GM21529 (cell line): ENCODE data around the gene RGS14.
"Not testable (repeated sequence)": the region's sequence is repeated elsewhere in the genome, so short reads cannot be mapped to it uniquely, and the experiment has no call there.

Source experiments
- ATAC-seq: cut with Tn5 transposase; IDR thresholded peaks from one replicate; pipeline ENCODE4 v1.9.1; 2021; ENCODE audit not compliant: unreplicated experiment

The RGS14 gene

GRCh38 chr5:177327539-177328522 is 29.9 kb upstream of the RGS14 start:
- no peak for ATAC-seq

DNA sequence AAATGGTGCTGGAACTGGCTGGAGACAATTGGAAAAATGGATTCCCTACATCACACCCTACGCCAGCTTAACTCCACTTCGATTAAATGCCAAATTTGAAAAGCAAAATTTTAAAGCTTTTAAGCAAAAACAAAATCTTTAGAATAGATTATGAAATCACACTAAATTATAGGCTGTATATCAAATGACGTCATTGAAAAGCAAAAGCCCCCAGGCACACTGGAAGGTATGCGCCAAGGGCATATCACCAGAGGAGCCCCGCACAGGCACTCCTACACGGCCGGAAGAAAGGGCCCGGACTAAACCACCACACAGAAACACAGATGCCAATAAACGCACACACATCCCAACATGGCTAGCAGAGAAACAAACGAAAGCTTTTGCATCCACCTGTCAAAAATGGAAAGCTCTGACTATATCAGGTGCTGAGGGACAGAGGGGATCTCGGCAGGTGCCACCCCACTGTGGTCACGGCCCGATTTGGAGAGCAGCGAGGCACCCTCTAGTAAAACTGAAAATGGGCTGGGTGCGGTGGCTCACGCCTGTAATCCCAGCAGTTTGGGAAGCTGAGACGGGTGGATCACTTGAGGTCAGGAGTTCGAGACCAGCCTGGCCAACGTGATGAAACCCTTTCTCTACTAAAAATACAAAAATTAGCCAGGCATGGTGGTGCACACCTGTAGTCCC is 29.0 kb upstream of the RGS14 start:
- ATAC-seq = no peak

DNA sequence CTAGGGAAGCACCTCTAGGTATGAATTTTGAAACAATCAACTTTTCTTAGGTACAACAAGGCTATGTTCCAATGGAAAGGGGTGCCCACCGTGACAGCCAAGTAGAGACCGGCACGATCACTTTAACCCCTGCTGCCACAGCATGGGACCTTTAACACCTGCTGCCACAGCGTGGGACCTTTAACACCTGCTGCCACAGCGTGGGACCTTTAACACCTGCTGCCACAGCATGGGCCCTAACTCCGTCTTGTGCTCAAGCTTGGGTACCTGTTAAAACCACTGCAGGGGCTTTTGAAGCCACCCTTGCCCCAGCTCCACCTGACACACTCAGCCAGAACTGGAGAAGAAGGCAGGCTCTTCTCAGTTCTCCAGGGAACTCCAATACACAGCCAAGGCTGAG is 27.8 kb upstream of the RGS14 start:
- no peak for ATAC-seq

DNA sequence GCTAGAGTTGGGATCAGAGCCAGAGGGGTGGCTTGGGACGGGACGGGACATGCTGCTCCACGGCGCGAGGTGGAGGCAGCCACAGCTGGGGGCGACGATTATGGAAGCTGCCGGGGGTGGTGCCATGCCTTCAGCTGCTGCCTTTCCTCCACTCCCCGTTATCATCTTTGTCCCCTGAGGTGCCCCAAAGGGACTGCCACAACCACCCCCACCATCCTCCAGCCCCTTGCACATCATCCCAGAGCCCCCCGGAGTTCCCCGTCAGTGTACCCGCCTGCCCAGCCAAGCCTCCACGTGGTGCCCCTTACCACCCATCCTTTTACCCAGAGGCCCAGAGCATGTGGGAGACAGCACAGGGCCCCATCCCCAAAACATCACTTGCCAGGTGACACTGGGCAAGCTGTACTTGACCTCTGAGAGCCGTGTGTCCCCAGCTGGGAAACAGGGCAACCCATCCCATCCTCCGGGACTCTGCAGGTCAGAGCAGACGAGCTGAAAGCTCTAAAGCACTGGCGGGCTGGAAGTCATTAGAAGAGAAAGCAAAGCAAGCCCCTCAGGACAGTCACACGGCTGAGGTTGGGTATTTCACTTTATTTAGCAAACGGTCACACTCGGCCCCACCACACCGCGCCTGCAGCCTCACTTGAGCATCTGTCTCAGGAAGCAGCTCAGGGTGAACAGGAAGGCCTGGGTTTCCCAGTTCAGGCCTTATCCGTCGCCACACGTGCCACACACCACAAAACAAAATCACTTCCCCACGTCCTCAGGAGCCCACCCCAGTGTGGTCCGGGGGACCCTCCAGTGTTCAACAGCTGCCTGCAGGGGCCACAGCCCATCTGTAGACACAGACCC is 26.5 kb upstream of the RGS14 start:
- no peak for ATAC-seq

DNA sequence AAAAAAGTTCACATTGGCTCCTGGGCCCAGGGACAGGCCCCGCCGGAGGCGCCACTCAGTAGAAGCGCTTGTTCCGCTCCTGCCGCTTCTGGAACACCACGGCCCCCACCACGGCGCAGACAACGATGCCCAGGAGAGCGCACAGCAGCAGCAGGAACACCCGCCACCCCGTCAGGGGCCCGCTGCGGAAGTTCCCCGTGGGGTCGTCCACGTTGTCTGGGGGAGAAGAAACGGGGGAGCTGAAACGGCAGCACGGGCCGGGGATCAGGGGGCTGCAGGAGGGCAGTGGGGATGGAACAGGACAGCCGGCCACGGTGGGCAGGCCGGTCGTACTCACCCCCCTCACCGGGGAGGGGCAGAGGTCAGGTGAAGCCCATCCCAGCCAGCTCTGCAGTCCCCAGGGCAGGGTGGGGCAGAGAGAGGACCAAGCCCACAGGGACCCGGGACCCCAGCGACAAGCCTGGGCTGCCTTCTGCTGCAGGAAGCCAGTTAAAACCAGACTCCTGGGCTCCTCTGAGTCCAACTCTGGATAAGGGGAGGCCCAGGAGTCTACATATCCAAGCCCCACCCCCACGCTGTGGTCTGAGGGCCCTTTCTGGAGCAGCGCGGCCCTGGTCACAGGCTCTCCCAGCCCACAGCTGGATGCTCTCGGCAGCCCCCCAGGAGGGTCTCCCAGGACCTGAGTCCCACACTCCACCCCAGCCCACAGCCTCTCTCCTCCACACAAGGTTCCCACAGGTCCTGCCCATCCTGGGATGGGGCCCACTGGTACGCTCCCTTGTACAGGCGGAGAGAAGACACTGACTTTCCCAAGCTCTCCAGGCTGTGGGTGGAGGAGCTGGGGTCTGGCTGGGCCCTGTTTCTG is 25.5 kb upstream of the RGS14 start:
- ATAC-seq = no peak

GRCh38 chr5:177332896-177333260 is 24.8 kb upstream of the RGS14 start:
- ATAC-seq = no peak

DNA sequence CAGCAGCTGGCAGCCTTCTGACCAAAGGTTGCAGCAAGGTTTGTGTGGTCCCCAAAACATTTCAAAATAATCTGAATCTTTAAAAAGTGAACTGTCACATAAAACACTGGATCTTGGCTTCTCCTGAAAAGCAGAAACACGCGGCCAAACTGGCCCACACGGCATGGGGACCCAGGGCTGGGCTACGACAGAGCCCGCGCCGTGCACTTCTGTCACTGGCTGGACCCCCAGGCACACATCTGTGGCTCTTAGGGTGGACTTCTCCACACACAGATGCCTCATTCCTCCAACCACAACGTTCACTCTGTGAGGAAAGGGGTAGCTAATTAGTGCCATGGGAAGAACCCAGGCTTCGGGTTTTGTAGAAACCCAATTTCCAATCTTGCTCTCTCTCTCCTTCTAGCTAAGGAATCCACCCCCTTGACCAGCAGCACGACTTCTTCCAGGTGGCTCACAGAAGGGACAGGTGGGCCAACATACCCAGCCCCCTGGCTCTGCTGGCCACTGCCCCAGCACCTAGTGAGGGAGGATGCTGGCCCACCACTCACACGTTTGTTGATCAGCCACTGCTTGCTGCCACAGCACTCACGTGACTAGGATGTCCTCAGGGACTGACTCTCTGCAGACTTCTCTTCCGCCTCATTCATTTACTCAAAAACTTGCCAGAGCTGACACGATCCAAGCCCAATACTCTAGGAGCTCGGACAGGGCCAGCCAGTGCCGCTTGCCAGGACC is 24.1 kb upstream of the RGS14 start:
- ATAC-seq = no peak

DNA sequence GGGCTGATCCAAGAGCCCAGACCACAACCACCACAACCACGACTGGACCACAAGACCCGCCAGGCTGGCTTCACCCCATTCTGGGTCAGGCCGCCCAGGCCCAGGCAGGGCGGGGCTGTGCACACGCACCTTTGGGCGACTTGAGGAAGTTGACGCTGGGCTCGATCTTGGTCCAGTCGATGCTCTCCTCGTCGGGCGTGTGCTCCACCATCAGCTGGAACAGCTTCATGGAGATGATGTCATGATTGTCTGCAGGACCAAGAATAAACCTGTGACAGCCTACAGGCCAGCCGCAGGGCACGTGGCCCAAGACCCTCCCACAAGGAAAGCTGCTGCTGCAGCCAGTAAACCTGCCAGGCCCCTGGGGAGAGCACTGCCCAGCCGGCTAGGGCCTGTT is 23.6 kb upstream of the RGS14 start:
- no peak for ATAC-seq

GRCh38 chr5:177334781-177335700 is 22.7 kb upstream of the RGS14 start:
- ATAC-seq = no peak

- ATAC-seq = no peak
Measured at GRCh38 chr5:177335701-177336065, 22.0 kb upstream of the RGS14 start.

- no peak for ATAC-seq
Measured at GRCh38 chr5:177336112-177336511, 21.6 kb upstream of the RGS14 start.

DNA sequence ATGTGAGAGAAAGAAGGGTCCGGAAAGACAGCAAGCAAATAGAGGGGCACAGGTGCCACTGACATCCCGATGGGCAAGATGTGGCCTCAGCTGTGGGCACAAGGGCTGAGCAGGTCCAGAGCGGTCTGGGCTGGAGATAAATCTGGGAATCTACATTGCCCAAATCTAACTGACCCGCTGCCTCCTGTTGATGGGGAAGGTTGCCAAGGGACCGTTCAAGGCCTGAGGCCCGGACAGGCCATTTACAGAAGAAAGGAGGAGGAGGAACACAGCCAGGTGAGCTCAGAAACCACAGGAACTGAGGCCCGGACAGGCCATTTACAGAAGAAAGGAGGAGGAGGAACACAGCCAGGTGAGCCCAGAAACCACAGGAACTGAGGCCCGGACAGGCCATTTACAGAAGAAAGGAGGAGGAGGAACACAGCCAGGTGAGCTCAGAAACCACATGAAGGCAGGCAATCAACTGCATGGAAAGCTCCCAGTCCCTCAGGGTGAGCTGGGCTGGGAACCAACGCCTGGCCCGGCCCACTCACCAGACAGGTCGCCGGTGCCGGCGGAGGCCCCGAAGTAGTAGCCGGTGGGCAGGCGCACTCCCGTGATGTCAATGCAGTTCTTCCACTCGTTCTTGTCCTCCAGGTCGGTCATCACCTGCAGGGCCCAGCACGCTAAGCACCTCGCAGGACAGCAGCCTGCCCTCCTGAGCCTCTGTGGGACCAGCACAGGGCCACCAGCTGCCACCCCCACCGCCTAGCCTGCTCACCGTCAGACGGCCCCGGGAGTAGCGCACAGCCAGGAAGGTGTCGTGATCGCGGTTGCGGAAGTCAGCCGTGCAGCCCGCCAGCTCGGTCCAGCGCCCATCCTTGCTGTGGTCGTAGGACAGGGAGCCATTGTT is 20.9 kb upstream of the RGS14 start:
- ATAC-seq = no peak

DNA sequence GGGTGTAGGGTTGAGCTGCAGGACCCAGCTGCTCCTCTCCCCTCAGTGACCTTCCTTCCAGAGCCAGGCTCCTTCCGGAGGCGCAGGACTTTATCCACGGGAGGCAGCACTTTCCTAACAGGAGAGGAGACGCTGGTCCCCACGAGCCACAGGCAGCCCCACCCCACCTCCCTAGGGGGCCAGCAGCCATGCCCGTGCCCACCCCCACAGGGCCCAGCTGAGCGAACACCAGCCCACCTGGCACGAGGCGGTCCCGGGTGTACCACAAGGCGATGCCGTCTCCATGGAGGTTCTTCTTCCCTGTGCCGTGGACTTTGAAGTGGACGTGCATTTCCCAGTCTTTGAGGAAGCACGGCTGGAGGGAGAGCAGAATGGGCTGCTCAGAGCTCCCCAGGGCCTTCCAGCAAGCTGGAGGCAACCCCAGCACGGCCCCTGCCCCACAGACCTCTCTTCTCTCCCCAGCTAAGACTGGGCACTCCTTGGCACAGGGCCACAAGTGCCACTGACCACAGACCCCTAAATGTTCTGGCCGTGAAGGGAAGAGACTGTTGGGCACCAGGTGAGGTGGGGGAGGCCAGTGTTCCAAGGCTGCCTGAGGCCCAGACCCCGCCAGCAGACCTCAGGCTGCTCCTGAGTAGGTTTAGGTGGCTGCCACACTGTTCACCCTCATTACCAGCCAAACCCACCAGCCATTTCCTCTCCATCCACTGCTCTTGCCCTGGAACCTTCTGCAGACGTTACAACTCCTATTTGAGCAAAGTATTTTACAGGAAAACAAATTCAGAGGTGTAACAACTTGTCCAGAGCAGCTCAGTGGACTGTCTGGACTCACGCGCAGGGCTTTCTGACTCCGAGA is 19.2 kb upstream of the RGS14 start:
- no peak for ATAC-seq

DNA sequence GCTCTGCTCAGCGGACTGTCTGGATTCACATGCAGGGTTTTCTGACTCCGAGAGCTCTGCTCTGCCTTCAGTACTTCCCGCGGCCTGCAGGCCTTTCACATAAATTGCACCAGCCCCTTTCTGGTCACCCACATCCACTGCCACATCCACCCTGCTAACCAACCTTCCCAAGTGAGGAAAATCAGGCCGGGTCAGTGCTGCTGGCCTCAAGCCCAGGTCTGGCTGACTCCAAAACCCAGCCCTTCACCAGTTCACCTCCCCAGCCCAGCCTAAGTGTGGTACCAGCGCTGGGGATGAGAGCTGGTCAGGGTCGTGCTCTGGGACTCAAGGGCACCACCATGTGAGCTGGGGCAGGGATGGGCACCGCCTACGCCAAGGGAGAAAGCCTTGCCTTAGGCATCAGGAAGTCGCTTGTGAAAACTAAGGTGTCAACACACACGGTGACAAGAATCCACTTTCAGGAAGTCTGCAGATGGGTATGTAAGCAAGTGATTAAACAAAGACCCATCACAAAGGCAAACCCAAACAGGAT is 18.6 kb upstream of the RGS14 start:
- no peak for ATAC-seq

DNA sequence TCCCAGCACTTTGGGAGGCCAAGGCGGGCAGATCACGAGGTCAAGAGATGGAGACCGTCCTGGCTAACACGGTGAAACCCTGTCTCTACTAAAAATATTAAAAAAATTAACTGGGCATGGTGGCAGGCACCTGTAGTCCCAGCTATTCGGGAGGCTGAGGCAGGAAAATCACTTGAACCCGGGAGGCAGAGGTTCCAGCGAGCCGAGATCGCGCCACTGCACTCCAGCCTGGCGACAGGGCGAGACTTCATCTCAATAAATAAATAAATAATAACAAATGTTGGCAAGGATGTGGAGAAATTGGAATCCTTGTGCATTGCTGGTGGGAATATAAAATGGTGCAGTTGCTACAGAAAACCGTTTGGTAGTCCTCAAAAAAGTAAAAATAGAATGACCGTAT is 14.7 kb upstream of the RGS14 start:
- not testable (repeated sequence) for ATAC-seq

DNA sequence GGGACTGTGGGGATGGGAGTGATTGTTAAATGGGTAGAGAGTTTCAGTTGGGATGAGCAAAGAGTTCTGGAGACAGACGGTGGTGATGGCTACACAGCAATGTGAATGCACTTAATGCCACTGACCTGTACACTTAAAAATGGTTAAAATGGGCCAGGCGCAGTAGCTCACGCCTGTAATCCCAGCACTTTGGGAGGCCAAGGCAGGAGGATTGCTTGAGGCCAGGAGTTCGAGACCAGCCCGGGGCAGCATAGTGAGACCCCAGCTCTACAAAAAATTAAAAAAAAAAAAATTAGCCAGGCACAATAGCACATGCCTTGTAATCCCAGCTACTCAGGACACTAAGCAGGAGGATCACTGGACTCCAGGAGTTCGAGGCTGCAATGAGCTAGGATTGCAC is 13.9 kb upstream of the RGS14 start:
- ATAC-seq = no peak

DNA sequence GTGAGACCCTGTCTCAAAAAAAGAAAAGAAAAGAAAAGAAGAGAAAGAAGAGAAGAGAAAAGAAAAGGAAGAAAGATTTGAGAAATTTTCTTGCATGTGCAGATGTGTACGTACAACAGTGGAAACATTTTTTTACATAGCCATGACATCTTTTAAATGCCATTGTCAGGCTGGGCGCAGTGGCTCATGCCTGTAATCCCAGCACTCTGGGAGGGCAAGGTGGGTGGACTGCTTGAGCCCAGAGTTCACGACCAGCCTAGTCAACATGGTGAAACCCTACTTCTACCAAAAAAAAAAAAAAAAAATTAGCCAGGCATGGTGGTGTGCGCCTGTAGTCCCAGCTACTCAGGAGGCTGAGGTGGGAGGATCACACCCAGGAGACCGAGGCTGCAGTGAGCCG is 12.8 kb upstream of the RGS14 start:
- no peak for ATAC-seq
